HCT116 (cell line): Measurements from ENCODE around the gene RPL10. TPM values are rescaled to one million over a fixed set of nuclear protein-coding genes. Genes with fewer than 3 reads are reported as not detected.

ENCODE experiments used
- ATAC-seq: fragments of 200-7000 bp; cut with Tn5 transposase; 2 replicates; pipeline ENCODE4 v1.9.1; 2020; ENCODE audit warnings: mild to moderate bottlenecking, moderate library complexity
- BruUV-seq: library from RNA; stranded (reverse); fragments of 400-500 nt; replicated peaks from 2 replicates; lab custom pipeline; 2021; lab: Mats Ljungman, UMichigan
- CTCF ChIA-PET: fragments of 300-600 bp; sonication (Branson Sonifier 250); formaldehyde crosslinking; loops from one replicate; lab custom pipeline; 2021; ENCODE audit warnings: antibody characterized with exemption; lab: Charles Lee
- POLR2A ChIA-PET: fragments of 300-600, 350-600 bp; sonication (Branson Sonifier 250); formaldehyde crosslinking; loops from one replicate; lab custom pipeline; 2021; ENCODE audit warnings: antibody characterized with exemption; lab: Charles Lee
- RAD21 ChIA-PET, 2 experiments: fragments of 300-600 bp; sonication (Branson Sonifier 250); formaldehyde crosslinking; loops; one replicate each; lab custom pipeline; 2023; ENCODE audit warnings: low total read pairs in 2 of 2; ENCODE audit not compliant: uncharacterized antibody in 2 of 2, unreplicated experiment in 2 of 2, low non-redundant PET in 1 of 2; lab: Charles Lee
- DNase-seq: peaks from one replicate; pipeline ENCODE4 v3.0.0-alpha.2; 2010; ENCODE audit warnings: low read depth, low spot score
- H2AFZ ChIP-seq: fragments of 200-600 bp; shearing (Covaris generic), sonication (generic); 2 replicates; pipeline ENCODE4 v1.6.1; 2017; ENCODE audit warnings: low read depth, mixed run types, mixed read lengths, antibody characterized with exemption, low read length; ENCODE audit not compliant: poor library complexity, severe bottlenecking
- H3K27ac ChIP-seq: 2 replicates; pipeline ENCODE4 v1.5.1; 2012; ENCODE audit warnings: low read depth, low read length
- H3K27me3 ChIP-seq: fragments of 200-600 bp; sonication (generic); 2 replicates; pipeline ENCODE4 v1.6.1; 2016; ENCODE audit warnings: mixed run types, low read length, mixed read lengths; ENCODE audit not compliant: insufficient read depth
- H3K36me3 ChIP-seq, 2 experiments: fragments of 200-500 bp in 1 of 2; fragments of 200-600 bp in 1 of 2; sonication (Bioruptor generic) in 1 of 2; sonication (generic) in 1 of 2; 2 replicates each; pipeline versions ENCODE4 v1.5.1 to v1.6.1; 2014 to 2016; ENCODE audit warnings: low read length in 2 of 2, inconsistent platforms in 1 of 2, mixed read lengths in 1 of 2, mixed run types in 1 of 2; ENCODE audit not compliant: insufficient read depth in 2 of 2, control insufficient read depth in 1 of 2
- H3K4me1 ChIP-seq, 2 experiments: fragments of 200-600 bp in 1 of 2; sonication (generic) in 1 of 2; 2 replicates each; pipeline versions ENCODE4 v1.5.1 to v1.6.1; 2012 to 2017; ENCODE audit warnings: low read length in 2 of 2, inconsistent platforms in 1 of 2, mild to moderate bottlenecking in 1 of 2, mixed read lengths in 1 of 2, mixed run types in 1 of 2, moderate library complexity in 1 of 2; ENCODE audit not compliant: insufficient read depth in 2 of 2, control insufficient read depth in 1 of 2
- H3K4me2 ChIP-seq: fragments of 200-600 bp; sonication (generic); 2 replicates; pipeline ENCODE4 v1.6.1; 2017; ENCODE audit warnings: mixed run types, low read length, mixed read lengths
- H3K4me3 ChIP-seq, 2 experiments: fragments of 200-600 bp in 1 of 2; sonication (generic) in 1 of 2; replicated peaks in 1 of 2; 2 replicates each; pipeline ENCODE4 v1.5.1; 2011 to 2016; ENCODE audit warnings: low read length in 2 of 2, control low read depth in 1 of 2, low read depth in 1 of 2, mild to moderate bottlenecking in 1 of 2, mixed read lengths in 1 of 2, mixed run types in 1 of 2
- H3K79me2 ChIP-seq: fragments of 200-600 bp; sonication (generic); 2 replicates; pipeline ENCODE4 v1.6.1; 2017; ENCODE audit warnings: mild to moderate bottlenecking, mixed run types, low read length, moderate library complexity, mixed read lengths; ENCODE audit not compliant: insufficient read depth
- H3K9ac ChIP-seq: fragments of 200-600 bp; sonication (generic); 2 replicates; pipeline ENCODE4 v1.6.1; 2016; ENCODE audit warnings: low read length, mixed read lengths
- H3K9me2 ChIP-seq: fragments of 200-600 bp; sonication (generic), shearing (Covaris generic); 2 replicates; pipeline ENCODE4 v1.6.1; 2017; ENCODE audit warnings: mixed run types, mild to moderate bottlenecking, moderate library complexity; ENCODE audit not compliant: insufficient read depth
- H3K9me3 ChIP-seq, 2 experiments: fragments of 200-500 bp in 1 of 2; fragments of 200-600 bp in 1 of 2; sonication (Bioruptor generic) in 1 of 2; sonication (generic) in 1 of 2; 2 replicates each; pipeline ENCODE4 v1.6.1; 2014 to 2017; ENCODE audit warnings: low read length in 2 of 2, mixed read lengths in 2 of 2, inconsistent platforms in 1 of 2, low read depth in 1 of 2, mild to moderate bottlenecking in 1 of 2, mixed run types in 1 of 2, moderate library complexity in 1 of 2; ENCODE audit not compliant: control insufficient read depth in 1 of 2, insufficient read depth in 1 of 2
- H4K20me1 ChIP-seq: fragments of 200-600 bp; sonication (generic), shearing (Covaris generic); 2 replicates; pipeline ENCODE4 v1.6.1; 2017; ENCODE audit warnings: mixed run types, mild to moderate bottlenecking, moderate library complexity; ENCODE audit not compliant: insufficient read depth
- CBX3 ChIP-seq: IDR thresholded peaks from 2 replicates; pipeline ENCODE4 v1.6.1; 2012; ENCODE audit warnings: low read depth
- CEBPB ChIP-seq: IDR thresholded peaks from 2 replicates; pipeline ENCODE4 v1.6.1; 2012; ENCODE audit warnings: low read depth
- CTCF ChIP-seq, 3 experiments: fragments of 200-600 bp in 1 of 3; sonication (generic) in 1 of 3; IDR thresholded peaks in 2 of 3; conservative IDR thresholded peaks in 1 of 3; 2 replicates each; pipeline ENCODE4 v1.5.1; 2012 to 2017; ENCODE audit warnings: low read depth in 2 of 3, low read length in 2 of 3, antibody characterized with exemption in 1 of 3, borderline replicate concordance in 1 of 3, control low read depth in 1 of 3, mild to moderate bottlenecking in 1 of 3, mixed read lengths in 1 of 3, mixed run types in 1 of 3, moderate library complexity in 1 of 3; ENCODE audit not compliant: insufficient read depth in 1 of 3
- EGR1 ChIP-seq: IDR thresholded peaks from 2 replicates; pipeline ENCODE4 v1.6.1; 2012; ENCODE audit warnings: low read depth
- EZH2 ChIP-seq: fragments of 200-600 bp; sonication (generic); IDR thresholded peaks from 2 replicates; pipeline ENCODE4 v1.6.1; 2017; ENCODE audit warnings: antibody characterized with exemption, mixed run types
- EZH2phosphoT487 ChIP-seq: fragments of 200-600 bp; IDR thresholded peaks from 2 replicates; pipeline ENCODE4 v1.6.1; 2018; ENCODE audit warnings: antibody characterized with exemption, borderline replicate concordance
- JUND ChIP-seq: IDR thresholded peaks from 2 replicates; pipeline ENCODE4 v1.6.1; 2012
- POLR2A ChIP-seq: IDR thresholded peaks from 2 replicates; pipeline ENCODE4 v1.7.0; 2011; ENCODE audit warnings: borderline replicate concordance; ENCODE audit not compliant: insufficient read depth, insufficient read length; ENCODE audit errors: extremely low read depth
- POLR2AphosphoS5 ChIP-seq: IDR thresholded peaks from 2 replicates; pipeline ENCODE4 v1.6.1; 2011; ENCODE audit warnings: mild to moderate bottlenecking, low read depth, low read length, moderate library complexity
- RAD21 ChIP-seq: IDR thresholded peaks from 2 replicates; pipeline ENCODE4 v1.6.1; 2012; ENCODE audit warnings: low read depth, mild to moderate bottlenecking
- SIN3A ChIP-seq: IDR thresholded peaks from 2 replicates; pipeline ENCODE4 v1.6.1; 2012; ENCODE audit warnings: low read depth
- SP1 ChIP-seq: IDR thresholded peaks from 2 replicates; pipeline ENCODE4 v1.6.1; 2012; ENCODE audit warnings: low read depth
- SRF ChIP-seq: IDR thresholded peaks from 2 replicates; pipeline ENCODE4 v1.6.1; 2012; ENCODE audit warnings: low read depth
- TCF7L2 ChIP-seq: IDR thresholded peaks from 2 replicates; pipeline ENCODE4 v1.7.0; 2011; ENCODE audit warnings: borderline replicate concordance, inconsistent platforms; ENCODE audit not compliant: insufficient read depth, insufficient read length; ENCODE audit errors: extremely low read depth
- YY1 ChIP-seq: IDR thresholded peaks from 2 replicates; pipeline ENCODE4 v1.6.1; 2011; ENCODE audit warnings: low read length, low read depth, moderate library complexity, mild to moderate bottlenecking; ENCODE audit not compliant: insufficient replicate concordance; ENCODE audit errors: extremely low read depth
- ZFX ChIP-seq: fragments of 450-650 bp; IDR thresholded peaks from 2 replicates; pipeline ENCODE4 v1.6.1; 2017
- ZNF274 ChIP-seq: fragments of 200-500 bp; sonication (Bioruptor generic); IDR thresholded peaks from 2 replicates; pipeline ENCODE4 v1.6.1; 2014; ENCODE audit warnings: mild to moderate bottlenecking, low read depth, low read length, inconsistent platforms
- intact Hi-C: fragments of 100-400 bp; cut with micrococcal nuclease; formaldehyde crosslinking; loops from 2 replicates; pipeline ENCODE4 v1.10.0; 2022
- total RNA-seq: library from RNA; stranded (reverse); gene quantifications from one replicate; pipeline ENCODE4 v1.2.1, GENCODE V29; 2021; ENCODE audit not compliant: unreplicated experiment
- TF ChIP-seq, protein P1 (sequence below): IDR thresholded peaks from 2 replicates; pipeline ENCODE4 v1.6.1; 2012; ENCODE audit warnings: low read depth

The RPL10 gene
- total RNA-seq, 1 experiment from 2014 or later: 3,069 TPM

GRCh38 chrX:154440623-154441357, 42.6 kb downstream of the RPL10 start (continued):
- no peak for TF ChIP-seq YY1

DNA sequence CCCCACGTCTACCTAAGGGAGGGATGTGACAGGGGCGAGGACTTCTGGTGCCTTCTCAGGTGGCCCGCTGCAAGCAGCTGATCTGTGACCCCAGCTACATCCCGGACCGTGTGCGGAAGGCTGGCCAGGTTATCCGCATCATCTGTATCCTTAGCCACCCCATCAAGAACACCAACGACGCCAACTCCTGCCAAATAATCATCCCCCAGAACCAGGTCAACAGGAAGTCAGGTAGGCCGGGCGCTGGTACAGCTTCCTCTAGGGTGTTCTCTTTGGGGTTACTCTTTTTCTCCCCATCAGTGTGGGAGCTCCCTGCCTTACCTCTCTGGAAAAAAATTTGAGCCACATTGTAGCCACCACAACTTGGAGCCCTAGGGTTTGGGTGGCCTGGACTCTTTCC, 43.4 kb downstream of the RPL10 start:
- Histone ChIP-seq H3K9ac (no peak overlapping the region), H3K27me3 (no peaks in the 10 kb centered on the region), H3K9me3 (no peaks in the 10 kb centered on the region), H3K9me2 (no peaks in the 10 kb centered on the region), H3K4me3 (no peak overlapping the region), H3K4me1 (peaks cover 6 to 26% of the 10 kb centered on the region in 2 experiments; a peak in 3 of 4 replicates), H3K79me2 (peaks cover 37% of the 10 kb centered on the region), H3K4me2 (no peak overlapping the region), H3K27ac (no peak overlapping the region), H2AFZ (no peak overlapping the region), H4K20me1 (no peaks in the 10 kb centered on the region), H3K36me3 (no peaks in the 10 kb centered on the region; a peak in 1 of 4 replicates)
- ChIA-PET RAD21 (no interaction called here), CTCF (no interaction called here), POLR2A (no interaction called here)
- DNase-seq (no peak), ATAC-seq (no peak)
- no TSS peak for BruUV-seq
- intact Hi-C loops: loop anchor here (5.0 kb wide), 1 partner anchor 36 kb away; the partner anchor contains the start of gene LAGE3
- TF ChIP-seq JUND (no peak), SRF (no peak), POLR2AphosphoS5 (no peak), TCF7L2 (no peak), POLR2A (no peak), ZFX (no peak), SIN3A (no peak), ZNF274 (no peak), CTCF (IDR thresholded peaks at IDR 0.05 in 2 of 3, conservative IDR thresholded peaks at IDR 0.05 in 1 of 3; ENCODE audit: borderline replicate concordance in 1 of 3, insufficient read depth in 1 of 3, low read depth in 2 of 3, low read length in 2 of 3) (no peak), CBX3 (no peak), RAD21 (no peak), SP1 (no peak), CEBPB (no peak), EZH2phosphoT487 (no peak), YY1 (no peak), EGR1 (no peak), EZH2 (no peak)
- TF ChIP-seq, protein P1, sequence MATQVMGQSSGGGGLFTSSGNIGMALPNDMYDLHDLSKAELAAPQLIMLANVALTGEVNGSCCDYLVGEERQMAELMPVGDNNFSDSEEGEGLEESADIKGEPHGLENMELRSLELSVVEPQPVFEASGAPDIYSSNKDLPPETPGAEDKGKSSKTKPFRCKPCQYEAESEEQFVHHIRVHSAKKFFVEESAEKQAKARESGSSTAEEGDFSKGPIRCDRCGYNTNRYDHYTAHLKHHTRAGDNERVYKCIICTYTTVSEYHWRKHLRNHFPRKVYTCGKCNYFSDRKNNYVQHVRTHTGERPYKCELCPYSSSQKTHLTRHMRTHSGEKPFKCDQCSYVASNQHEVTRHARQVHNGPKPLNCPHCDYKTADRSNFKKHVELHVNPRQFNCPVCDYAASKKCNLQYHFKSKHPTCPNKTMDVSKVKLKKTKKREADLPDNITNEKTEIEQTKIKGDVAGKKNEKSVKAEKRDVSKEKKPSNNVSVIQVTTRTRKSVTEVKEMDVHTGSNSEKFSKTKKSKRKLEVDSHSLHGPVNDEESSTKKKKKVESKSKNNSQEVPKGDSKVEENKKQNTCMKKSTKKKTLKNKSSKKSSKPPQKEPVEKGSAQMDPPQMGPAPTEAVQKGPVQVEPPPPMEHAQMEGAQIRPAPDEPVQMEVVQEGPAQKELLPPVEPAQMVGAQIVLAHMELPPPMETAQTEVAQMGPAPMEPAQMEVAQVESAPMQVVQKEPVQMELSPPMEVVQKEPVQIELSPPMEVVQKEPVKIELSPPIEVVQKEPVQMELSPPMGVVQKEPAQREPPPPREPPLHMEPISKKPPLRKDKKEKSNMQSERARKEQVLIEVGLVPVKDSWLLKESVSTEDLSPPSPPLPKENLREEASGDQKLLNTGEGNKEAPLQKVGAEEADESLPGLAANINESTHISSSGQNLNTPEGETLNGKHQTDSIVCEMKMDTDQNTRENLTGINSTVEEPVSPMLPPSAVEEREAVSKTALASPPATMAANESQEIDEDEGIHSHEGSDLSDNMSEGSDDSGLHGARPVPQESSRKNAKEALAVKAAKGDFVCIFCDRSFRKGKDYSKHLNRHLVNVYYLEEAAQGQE: no peak
